ENCODE results near the gene NDUFAB1.

Gene NDUFAB1

DNA sequence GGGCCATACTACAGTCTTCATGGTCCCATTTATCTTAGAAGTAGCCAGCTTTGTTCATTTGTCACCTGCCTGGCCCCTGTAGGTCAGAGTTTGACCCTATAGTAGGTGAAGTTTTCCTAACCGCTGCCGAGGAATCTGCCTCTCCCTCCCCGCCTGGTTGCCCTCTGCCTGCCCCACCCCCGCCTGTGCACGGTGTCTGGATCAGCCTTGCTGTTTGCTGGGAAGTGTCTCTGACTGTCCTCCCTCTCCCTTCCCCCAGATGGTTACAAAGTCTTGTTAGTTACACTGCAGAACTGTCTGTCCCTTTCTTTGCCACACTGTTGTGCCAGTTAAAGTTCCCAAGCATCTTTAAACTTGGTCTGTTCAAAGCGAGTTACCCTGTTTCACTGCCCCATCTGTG lies 32.9 kb downstream of the NDUFAB1 start:
- ATAC-seq = no peak
- TF ChIP-seq ZNF8 (CRISPR knock-in tag; IDR thresholded peaks at IDR 0.05) (no peak), ISL1 (CRISPR knock-in tag; IDR thresholded peaks at IDR 0.05) (no peak), TOX (CRISPR knock-in tag; IDR thresholded peaks at IDR 0.05; ENCODE audit: borderline replicate concordance) (no peak), SNAI2 (CRISPR knock-in tag; IDR thresholded peaks at IDR 0.05) (no peak)
- TF ChIP-seq, protein P1, sequence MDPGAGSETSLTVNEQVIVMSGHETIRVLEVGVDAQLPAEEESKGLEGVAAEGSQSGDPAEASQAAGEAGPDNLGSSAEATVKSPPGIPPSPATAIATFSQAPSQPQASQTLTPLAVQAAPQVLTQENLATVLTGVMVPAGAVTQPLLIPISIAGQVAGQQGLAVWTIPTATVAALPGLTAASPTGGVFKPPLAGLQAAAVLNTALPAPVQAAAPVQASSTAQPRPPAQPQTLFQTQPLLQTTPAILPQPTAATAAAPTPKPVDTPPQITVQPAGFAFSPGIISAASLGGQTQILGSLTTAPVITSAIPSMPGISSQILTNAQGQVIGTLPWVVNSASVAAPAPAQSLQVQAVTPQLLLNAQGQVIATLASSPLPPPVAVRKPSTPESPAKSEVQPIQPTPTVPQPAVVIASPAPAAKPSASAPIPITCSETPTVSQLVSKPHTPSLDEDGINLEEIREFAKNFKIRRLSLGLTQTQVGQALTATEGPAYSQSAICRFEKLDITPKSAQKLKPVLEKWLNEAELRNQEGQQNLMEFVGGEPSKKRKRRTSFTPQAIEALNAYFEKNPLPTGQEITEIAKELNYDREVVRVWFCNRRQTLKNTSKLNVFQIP (CRISPR knock-in tag; IDR thresholded peaks at IDR 0.05; ENCODE audit: borderline replicate concordance, low read depth) = no peak

DNA sequence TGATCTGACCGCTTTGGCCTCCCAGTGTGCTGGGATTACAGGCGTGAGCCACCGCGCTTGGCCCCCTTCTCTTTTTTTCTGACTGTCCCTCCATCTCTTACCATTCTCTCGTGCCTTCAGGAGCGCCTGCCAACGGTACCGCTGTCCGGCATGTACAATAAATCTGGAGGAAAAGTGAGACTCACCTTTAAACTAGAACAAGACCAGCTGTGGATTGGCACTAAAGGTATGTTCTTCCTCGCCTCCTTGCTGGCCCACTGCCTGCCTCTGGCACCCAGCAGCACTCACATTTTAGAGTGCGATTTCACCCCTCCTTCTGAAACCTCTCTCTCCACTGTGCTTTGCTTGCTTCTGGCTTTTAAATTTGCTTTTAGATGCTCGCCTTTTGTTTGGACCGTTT lies 33.6 kb downstream of the NDUFAB1 start:
- no peak for ATAC-seq
- TF ChIP-seq ZFP3 (CRISPR knock-in tag; IDR thresholded peaks at IDR 0.05) = no peak
- TF ChIP-seq TOX (CRISPR knock-in tag; IDR thresholded peaks at IDR 0.05; ENCODE audit: borderline replicate concordance) = no peak
- TF ChIP-seq RARB (CRISPR knock-in tag; IDR thresholded peaks at IDR 0.05) = no peak
- TF ChIP-seq TCF4 (CRISPR knock-in tag; IDR thresholded peaks at IDR 0.05; ENCODE audit: borderline replicate concordance) = no peak
- TF ChIP-seq TSHZ2 (CRISPR knock-in tag; IDR thresholded peaks at IDR 0.05) = no peak
- TF ChIP-seq, protein P1 (CRISPR knock-in tag; IDR thresholded peaks at IDR 0.05; ENCODE audit: borderline replicate concordance, low read depth) = no peak
- TF ChIP-seq ZNF70 (CRISPR knock-in tag; IDR thresholded peaks at IDR 0.05) = no peak
- no peak for TF ChIP-seq PPARA (CRISPR knock-in tag; IDR thresholded peaks at IDR 0.05; ENCODE audit: borderline replicate concordance)
- TF ChIP-seq ISL1 (CRISPR knock-in tag; IDR thresholded peaks at IDR 0.05) = no peak
- TF ChIP-seq, protein P2, sequence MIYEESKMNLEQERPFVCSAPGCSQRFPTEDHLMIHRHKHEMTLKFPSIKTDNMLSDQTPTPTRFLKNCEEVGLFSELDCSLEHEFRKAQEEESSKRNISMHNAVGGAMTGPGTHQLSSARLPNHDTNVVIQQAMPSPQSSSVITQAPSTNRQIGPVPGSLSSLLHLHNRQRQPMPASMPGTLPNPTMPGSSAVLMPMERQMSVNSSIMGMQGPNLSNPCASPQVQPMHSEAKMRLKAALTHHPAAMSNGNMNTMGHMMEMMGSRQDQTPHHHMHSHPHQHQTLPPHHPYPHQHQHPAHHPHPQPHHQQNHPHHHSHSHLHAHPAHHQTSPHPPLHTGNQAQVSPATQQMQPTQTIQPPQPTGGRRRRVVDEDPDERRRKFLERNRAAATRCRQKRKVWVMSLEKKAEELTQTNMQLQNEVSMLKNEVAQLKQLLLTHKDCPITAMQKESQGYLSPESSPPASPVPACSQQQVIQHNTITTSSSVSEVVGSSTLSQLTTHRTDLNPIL (CRISPR knock-in tag; IDR thresholded peaks at IDR 0.05; ENCODE audit: low read depth) = no peak
- TF ChIP-seq OSR1 (CRISPR knock-in tag; IDR thresholded peaks at IDR 0.05) = no peak
- no peak for TF ChIP-seq ARNTL (CRISPR knock-in tag; IDR thresholded peaks at IDR 0.05; ENCODE audit: borderline replicate concordance, low read depth)
- no peak for TF ChIP-seq ZFP30 (CRISPR knock-in tag; IDR thresholded peaks at IDR 0.05)
- no peak for TF ChIP-seq ZNF565 (CRISPR knock-in tag; conservative IDR thresholded peaks at IDR 0.05; ENCODE audit: low read depth)
- no peak for TF ChIP-seq PATZ1 (CRISPR knock-in tag; IDR thresholded peaks at IDR 0.05; ENCODE audit: borderline replicate concordance)
- no peak for TF ChIP-seq ZC3H10 (CRISPR knock-in tag; IDR thresholded peaks at IDR 0.05)
- no peak for TF ChIP-seq ZNF8 (CRISPR knock-in tag; IDR thresholded peaks at IDR 0.05)
- TF ChIP-seq SNAI2 (CRISPR knock-in tag; IDR thresholded peaks at IDR 0.05) = no peak
- no peak for TF ChIP-seq ESRRG (CRISPR knock-in tag; IDR thresholded peaks at IDR 0.05)

- no peak for ATAC-seq
- TF ChIP-seq ZC3H10 (CRISPR knock-in tag; IDR thresholded peaks at IDR 0.05) (no peak), ZNF8 (CRISPR knock-in tag; IDR thresholded peaks at IDR 0.05) (no peak), ZFP3 (CRISPR knock-in tag; IDR thresholded peaks at IDR 0.05) (no peak), RARB (CRISPR knock-in tag; IDR thresholded peaks at IDR 0.05) (no peak), GLIS3 (CRISPR knock-in tag; IDR thresholded peaks at IDR 0.05) (no peak), TCF4 (CRISPR knock-in tag; IDR thresholded peaks at IDR 0.05; ENCODE audit: borderline replicate concordance) (no peak), ZNF70 (CRISPR knock-in tag; IDR thresholded peaks at IDR 0.05) (no peak)
Measured at GRCh38 chr16:23561586-23561985, 34.5 kb downstream of the NDUFAB1 start.
